HL-60 (cell line): ENCODE measurements around the gene PARD3.

Source experiments
- CTCF ChIP-seq: IDR thresholded peaks from one replicate; pipeline ENCODE4 v1.5.1; 2011; ENCODE audit warnings: low read length, control low read depth, inconsistent platforms; ENCODE audit not compliant: insufficient read depth
- POLR2AphosphoS5 ChIP-seq: IDR thresholded peaks from 2 replicates; pipeline ENCODE4 v1.6.1; 2012; ENCODE audit warnings: low read depth
- REST ChIP-seq: IDR thresholded peaks from 2 replicates; pipeline ENCODE4 v1.6.1; 2012; ENCODE audit warnings: low read depth; ENCODE audit not compliant: insufficient replicate concordance
- SPI1 ChIP-seq: IDR thresholded peaks from 2 replicates; pipeline ENCODE4 v1.6.1; 2012; ENCODE audit warnings: low read depth, mild to moderate bottlenecking, borderline replicate concordance

GRCh38 chr10:34697351-34698247 lies 117.5 kb downstream of the PARD3 start:
- TF ChIP-seq CTCF (no peak), REST (no peak), SPI1 (no peak), POLR2AphosphoS5 (no peak)
